Measurements from ENCODE around the gene FIGLA. TPM values are rescaled to one million over a fixed set of nuclear protein-coding genes. Genes with fewer than 3 reads are reported as not detected.

The FIGLA gene
- total RNA-seq, 1 experiment from 2014 or later: not detected

DNA sequence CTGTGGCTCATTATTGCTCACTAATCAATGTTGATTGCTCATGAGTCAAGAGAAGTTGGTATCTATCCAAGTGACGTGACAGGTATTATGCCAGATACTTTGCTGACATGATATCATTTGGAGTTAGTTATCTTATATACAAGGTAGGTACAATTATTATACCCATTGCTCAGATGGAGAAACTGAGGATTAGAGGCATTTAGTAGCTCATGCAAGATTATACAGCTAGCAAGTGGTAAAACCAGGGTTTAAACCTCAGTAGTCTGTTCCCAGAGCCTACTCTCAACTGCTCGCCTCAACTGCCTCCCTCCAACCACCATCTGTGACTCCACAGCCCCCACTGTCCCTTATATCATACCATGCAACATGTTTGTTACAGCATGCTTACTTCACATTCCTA is 6.1 kb downstream of the FIGLA start:
- H3K27ac Mint-ChIP-seq: no peak overlapping the region
- ChIA-PET POLR2A (no interaction called here), CTCF (interaction anchor here (0.7 to 3.3 kb wide), 15 partner anchors 9 to 421 kb away, joined by 3 to 43 read pairs (median 5); partner anchors contain the start of gene ADD2)
- no peaks in the 10 kb centered on the region for H3K36me3 Mint-ChIP-seq
- ATAC-seq (no peak), DNase-seq (ENCODE audit: low spot score) (no peak)
- peaks cover 8% of the 10 kb centered on the region; the same call in 1 of the 2 replicates for H3K4me1 Mint-ChIP-seq
- H3K9me3 Mint-ChIP-seq: no peaks in the 10 kb centered on the region
- H3K4me3 Mint-ChIP-seq: no peak overlapping the region
- H3K27me3 Mint-ChIP-seq (ENCODE audit: low read depth): peaks cover 70% of the 10 kb centered on the region
- TF ChIP-seq, protein P1, sequence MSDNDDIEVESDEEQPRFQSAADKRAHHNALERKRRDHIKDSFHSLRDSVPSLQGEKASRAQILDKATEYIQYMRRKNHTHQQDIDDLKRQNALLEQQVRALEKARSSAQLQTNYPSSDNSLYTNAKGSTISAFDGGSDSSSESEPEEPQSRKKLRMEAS (CRISPR knock-in tag; IDR thresholded peaks at IDR 0.05): no peak
- no peak for TF ChIP-seq KAT7 (CRISPR knock-in tag; IDR thresholded peaks at IDR 0.05; ENCODE audit: borderline replicate concordance)
- TF ChIP-seq FOXK1 (CRISPR knock-in tag; IDR thresholded peaks at IDR 0.05): no peak
- no peak for TF ChIP-seq ESRRA (CRISPR knock-in tag; IDR thresholded peaks at IDR 0.05; ENCODE audit: borderline replicate concordance)
- TF ChIP-seq, protein P2, sequence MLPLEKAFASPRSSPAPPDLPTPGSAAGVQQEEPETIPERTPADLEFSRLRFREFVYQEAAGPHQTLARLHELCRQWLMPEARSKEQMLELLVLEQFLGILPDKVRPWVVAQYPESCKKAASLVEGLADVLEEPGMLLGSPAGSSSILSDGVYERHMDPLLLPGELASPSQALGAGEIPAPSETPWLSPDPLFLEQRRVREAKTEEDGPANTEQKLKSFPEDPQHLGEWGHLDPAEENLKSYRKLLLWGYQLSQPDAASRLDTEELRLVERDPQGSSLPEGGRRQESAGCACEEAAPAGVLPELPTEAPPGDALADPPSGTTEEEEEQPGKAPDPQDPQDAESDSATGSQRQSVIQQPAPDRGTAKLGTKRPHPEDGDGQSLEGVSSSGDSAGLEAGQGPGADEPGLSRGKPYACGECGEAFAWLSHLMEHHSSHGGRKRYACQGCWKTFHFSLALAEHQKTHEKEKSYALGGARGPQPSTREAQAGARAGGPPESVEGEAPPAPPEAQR (CRISPR knock-in tag; IDR thresholded peaks at IDR 0.05): no peak
- no peak for TF ChIP-seq SMAD4 (CRISPR knock-in tag; IDR thresholded peaks at IDR 0.05)
- TF ChIP-seq OVOL2 (CRISPR knock-in tag; IDR thresholded peaks at IDR 0.05; ENCODE audit: borderline replicate concordance): no peak
- TF ChIP-seq, protein P3, sequence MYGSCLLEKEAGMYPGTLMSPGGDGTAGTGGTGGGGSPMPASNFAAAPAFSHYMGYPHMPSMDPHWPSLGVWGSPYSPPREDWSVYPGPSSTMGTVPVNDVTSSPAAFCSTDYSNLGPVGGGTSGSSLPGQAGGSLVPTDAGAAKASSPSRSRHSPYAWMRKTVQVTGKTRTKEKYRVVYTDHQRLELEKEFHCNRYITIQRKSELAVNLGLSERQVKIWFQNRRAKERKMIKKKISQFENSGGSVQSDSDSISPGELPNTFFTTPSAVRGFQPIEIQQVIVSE (CRISPR knock-in tag; IDR thresholded peaks at IDR 0.05; ENCODE audit: borderline replicate concordance): no peak
- TF ChIP-seq, protein P4, sequence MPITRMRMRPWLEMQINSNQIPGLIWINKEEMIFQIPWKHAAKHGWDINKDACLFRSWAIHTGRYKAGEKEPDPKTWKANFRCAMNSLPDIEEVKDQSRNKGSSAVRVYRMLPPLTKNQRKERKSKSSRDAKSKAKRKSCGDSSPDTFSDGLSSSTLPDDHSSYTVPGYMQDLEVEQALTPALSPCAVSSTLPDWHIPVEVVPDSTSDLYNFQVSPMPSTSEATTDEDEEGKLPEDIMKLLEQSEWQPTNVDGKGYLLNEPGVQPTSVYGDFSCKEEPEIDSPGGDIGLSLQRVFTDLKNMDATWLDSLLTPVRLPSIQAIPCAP (CRISPR knock-in tag; IDR thresholded peaks at IDR 0.05): no peak
- TF ChIP-seq ZNF317 (CRISPR knock-in tag; IDR thresholded peaks at IDR 0.05; ENCODE audit: borderline replicate concordance, low read depth): no peak
- TF ChIP-seq, protein P5, sequence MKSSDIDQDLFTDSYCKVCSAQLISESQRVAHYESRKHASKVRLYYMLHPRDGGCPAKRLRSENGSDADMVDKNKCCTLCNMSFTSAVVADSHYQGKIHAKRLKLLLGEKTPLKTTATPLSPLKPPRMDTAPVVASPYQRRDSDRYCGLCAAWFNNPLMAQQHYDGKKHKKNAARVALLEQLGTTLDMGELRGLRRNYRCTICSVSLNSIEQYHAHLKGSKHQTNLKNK (CRISPR knock-in tag; IDR thresholded peaks at IDR 0.05): no peak
- TF ChIP-seq CREM (CRISPR knock-in tag; IDR thresholded peaks at IDR 0.05): no peak
- TF ChIP-seq, protein P6, sequence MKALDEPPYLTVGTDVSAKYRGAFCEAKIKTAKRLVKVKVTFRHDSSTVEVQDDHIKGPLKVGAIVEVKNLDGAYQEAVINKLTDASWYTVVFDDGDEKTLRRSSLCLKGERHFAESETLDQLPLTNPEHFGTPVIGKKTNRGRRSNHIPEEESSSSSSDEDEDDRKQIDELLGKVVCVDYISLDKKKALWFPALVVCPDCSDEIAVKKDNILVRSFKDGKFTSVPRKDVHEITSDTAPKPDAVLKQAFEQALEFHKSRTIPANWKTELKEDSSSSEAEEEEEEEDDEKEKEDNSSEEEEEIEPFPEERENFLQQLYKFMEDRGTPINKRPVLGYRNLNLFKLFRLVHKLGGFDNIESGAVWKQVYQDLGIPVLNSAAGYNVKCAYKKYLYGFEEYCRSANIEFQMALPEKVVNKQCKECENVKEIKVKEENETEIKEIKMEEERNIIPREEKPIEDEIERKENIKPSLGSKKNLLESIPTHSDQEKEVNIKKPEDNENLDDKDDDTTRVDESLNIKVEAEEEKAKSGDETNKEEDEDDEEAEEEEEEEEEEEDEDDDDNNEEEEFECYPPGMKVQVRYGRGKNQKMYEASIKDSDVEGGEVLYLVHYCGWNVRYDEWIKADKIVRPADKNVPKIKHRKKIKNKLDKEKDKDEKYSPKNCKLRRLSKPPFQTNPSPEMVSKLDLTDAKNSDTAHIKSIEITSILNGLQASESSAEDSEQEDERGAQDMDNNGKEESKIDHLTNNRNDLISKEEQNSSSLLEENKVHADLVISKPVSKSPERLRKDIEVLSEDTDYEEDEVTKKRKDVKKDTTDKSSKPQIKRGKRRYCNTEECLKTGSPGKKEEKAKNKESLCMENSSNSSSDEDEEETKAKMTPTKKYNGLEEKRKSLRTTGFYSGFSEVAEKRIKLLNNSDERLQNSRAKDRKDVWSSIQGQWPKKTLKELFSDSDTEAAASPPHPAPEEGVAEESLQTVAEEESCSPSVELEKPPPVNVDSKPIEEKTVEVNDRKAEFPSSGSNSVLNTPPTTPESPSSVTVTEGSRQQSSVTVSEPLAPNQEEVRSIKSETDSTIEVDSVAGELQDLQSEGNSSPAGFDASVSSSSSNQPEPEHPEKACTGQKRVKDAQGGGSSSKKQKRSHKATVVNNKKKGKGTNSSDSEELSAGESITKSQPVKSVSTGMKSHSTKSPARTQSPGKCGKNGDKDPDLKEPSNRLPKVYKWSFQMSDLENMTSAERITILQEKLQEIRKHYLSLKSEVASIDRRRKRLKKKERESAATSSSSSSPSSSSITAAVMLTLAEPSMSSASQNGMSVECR (CRISPR knock-in tag; IDR thresholded peaks at IDR 0.05; ENCODE audit: borderline replicate concordance): no peak
- no peak for TF ChIP-seq NR2C2 (CRISPR knock-in tag; IDR thresholded peaks at IDR 0.05)

DNA sequence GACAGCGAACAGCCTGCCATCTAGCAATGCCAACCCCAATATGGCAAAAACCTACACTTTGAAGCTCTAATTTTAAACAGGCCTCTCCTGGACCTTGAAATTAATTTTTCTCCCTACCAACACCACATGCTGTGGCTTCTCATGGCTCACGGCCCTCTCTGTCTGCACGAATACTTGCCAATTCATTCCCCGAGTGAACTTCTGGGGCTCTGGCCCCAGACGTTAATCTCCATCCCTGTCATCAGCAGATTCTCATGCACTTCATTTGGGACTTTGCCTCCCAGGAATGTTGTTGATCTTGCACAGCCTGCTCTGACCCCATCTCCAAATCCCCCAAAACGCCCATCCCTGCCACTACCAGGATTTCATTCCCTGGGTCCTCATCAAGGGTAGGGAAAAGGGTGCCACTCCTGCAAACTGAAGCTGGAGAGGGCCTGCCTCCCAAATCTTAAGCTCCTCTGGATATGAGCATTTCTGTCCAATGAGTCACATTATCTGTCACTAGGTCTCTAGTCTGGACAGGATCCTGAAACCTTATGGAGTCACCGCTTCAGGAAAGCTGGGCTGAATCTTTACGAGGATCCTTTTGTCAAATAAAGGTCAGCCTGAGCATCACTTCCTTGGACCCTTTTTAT is 10.4 kb downstream of the FIGLA start:
- no peak for ATAC-seq
- H3K27me3 Mint-ChIP-seq (ENCODE audit: low read depth): peaks cover 53% of the 10 kb centered on the region
- POLR2A ChIA-PET: no interaction called here
- TF ChIP-seq, protein P7, sequence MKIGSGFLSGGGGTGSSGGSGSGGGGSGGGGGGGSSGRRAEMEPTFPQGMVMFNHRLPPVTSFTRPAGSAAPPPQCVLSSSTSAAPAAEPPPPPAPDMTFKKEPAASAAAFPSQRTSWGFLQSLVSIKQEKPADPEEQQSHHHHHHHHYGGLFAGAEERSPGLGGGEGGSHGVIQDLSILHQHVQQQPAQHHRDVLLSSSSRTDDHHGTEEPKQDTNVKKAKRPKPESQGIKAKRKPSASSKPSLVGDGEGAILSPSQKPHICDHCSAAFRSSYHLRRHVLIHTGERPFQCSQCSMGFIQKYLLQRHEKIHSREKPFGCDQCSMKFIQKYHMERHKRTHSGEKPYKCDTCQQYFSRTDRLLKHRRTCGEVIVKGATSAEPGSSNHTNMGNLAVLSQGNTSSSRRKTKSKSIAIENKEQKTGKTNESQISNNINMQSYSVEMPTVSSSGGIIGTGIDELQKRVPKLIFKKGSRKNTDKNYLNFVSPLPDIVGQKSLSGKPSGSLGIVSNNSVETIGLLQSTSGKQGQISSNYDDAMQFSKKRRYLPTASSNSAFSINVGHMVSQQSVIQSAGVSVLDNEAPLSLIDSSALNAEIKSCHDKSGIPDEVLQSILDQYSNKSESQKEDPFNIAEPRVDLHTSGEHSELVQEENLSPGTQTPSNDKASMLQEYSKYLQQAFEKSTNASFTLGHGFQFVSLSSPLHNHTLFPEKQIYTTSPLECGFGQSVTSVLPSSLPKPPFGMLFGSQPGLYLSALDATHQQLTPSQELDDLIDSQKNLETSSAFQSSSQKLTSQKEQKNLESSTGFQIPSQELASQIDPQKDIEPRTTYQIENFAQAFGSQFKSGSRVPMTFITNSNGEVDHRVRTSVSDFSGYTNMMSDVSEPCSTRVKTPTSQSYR (CRISPR knock-in tag; IDR thresholded peaks at IDR 0.05): no peak
- TF ChIP-seq TP53 (CRISPR knock-in tag; IDR thresholded peaks at IDR 0.05) (no peak), ZNF671 (CRISPR knock-in tag; IDR thresholded peaks at IDR 0.05) (no peak), FOXP1 (CRISPR knock-in tag; IDR thresholded peaks at IDR 0.05; ENCODE audit: borderline replicate concordance) (no peak), RORB (CRISPR knock-in tag; IDR thresholded peaks at IDR 0.05) (no peak)
- TF ChIP-seq, protein P8, sequence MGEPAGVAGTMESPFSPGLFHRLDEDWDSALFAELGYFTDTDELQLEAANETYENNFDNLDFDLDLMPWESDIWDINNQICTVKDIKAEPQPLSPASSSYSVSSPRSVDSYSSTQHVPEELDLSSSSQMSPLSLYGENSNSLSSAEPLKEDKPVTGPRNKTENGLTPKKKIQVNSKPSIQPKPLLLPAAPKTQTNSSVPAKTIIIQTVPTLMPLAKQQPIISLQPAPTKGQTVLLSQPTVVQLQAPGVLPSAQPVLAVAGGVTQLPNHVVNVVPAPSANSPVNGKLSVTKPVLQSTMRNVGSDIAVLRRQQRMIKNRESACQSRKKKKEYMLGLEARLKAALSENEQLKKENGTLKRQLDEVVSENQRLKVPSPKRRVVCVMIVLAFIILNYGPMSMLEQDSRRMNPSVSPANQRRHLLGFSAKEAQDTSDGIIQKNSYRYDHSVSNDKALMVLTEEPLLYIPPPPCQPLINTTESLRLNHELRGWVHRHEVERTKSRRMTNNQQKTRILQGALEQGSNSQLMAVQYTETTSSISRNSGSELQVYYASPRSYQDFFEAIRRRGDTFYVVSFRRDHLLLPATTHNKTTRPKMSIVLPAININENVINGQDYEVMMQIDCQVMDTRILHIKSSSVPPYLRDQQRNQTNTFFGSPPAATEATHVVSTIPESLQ (CRISPR knock-in tag; IDR thresholded peaks at IDR 0.05): no peak

More for the DNA sequence above, 10.4 kb downstream of the FIGLA start:
- Mint-ChIP-seq H3K4me1 (peaks cover 3% of the 10 kb centered on the region; the same call in 1 of the 2 replicates), H3K4me3 (no peak overlapping the region), H3K27ac (no peak overlapping the region), H3K9me3 (no peaks in the 10 kb centered on the region), H3K36me3 (no peaks in the 10 kb centered on the region)
- CTCF ChIA-PET: no interaction called here
- DNase-seq (ENCODE audit: low spot score): no peak

Data from WTC11 (cell line).